ENCODE data around the gene SAXO2. TPM values are rescaled to one million over a fixed set of nuclear protein-coding genes. Genes with fewer than 3 reads are reported as not detected.
"Not testable (repeated sequence)": the region's sequence is repeated elsewhere in the genome, so short reads cannot be mapped to it uniquely, and the experiment has no call there.

The SAXO2 gene
- polyA plus RNA-seq, 3 donors: not detected

GRCh38 chr15:82272154-82272553, 9.5 kb downstream of the SAXO2 start:
- H3K36me3 ChIP-seq (replicated peaks in 1 of 2; ENCODE audit: control insufficient read depth in 1 of 2, insufficient read depth in 2 of 2, low read length in 2 of 2): no peaks in the 10 kb centered on the region
- intact Hi-C loops (cut with micrococcal nuclease): no loop called here

GRCh38 chr15:82275410-82275809, 12.8 kb downstream of the SAXO2 start:
- no peaks in the 10 kb centered on the region for H4K20me1 ChIP-seq (ENCODE audit: insufficient read depth, low read length)
- H3K36me3 ChIP-seq (replicated peaks in 1 of 2; ENCODE audit: control insufficient read depth in 1 of 2, insufficient read depth in 2 of 2, low read length in 2 of 2): no peaks in the 10 kb centered on the region
- no peaks in the 10 kb centered on the region for H3K4me1 ChIP-seq (ENCODE audit: control insufficient read depth in 1 of 2, insufficient read depth in 2 of 2, low read length in 2 of 2)
- no peak overlapping the region for H3K27ac Mint-ChIP-seq
- H3K36me3 Mint-ChIP-seq: no peaks in the 10 kb centered on the region
- H3K9ac ChIP-seq (ENCODE audit: insufficient read depth, low read length, poor library complexity, severe bottlenecking): no peak overlapping the region
- H3K4me1 Mint-ChIP-seq: no peaks in the 10 kb centered on the region
- no peak overlapping the region for H2AFZ ChIP-seq (ENCODE audit: insufficient read depth, low read depth, low read length, poor library complexity, severe bottlenecking)
- H3K27me3 ChIP-seq (ENCODE audit: control insufficient read depth in 2 of 2, insufficient read depth in 2 of 2, low read length in 2 of 2): peaks cover 0 to 2% of the 10 kb centered on the region in 2 donors
- no peak overlapping the region for H3K4me3 ChIP-seq (replicated peaks in 1 of 3; ENCODE audit: low read depth in 2 of 3, low read length in 3 of 3)
- no peak for TF ChIP-seq CTCF (IDR thresholded peaks at IDR 0.05)
- H3K4me2 ChIP-seq (replicated peaks; ENCODE audit: extremely low read depth, low read length, poor library complexity, severe bottlenecking): no peak overlapping the region
- intact Hi-C loops (cut with micrococcal nuclease): no loop called here
- no peak overlapping the region for H3K4me3 Mint-ChIP-seq
- no peaks in the 10 kb centered on the region for H3K79me2 ChIP-seq (ENCODE audit: insufficient read depth, low read length)
- H3K27ac ChIP-seq (ENCODE audit: low read depth in 1 of 2, low read length in 2 of 2): no peak overlapping the region
- H3K27me3 Mint-ChIP-seq (ENCODE audit: low read depth in 3 of 3): peaks cover 0 to 6% (median 0%) of the 10 kb centered on the region in 3 donors
- H3K9me3 Mint-ChIP-seq: peaks cover 0 to 17% (median 6%) of the 10 kb centered on the region in 7 donors
- no peak for DNase-seq
- H3K9me3 ChIP-seq (replicated peaks in 1 of 2; ENCODE audit: control insufficient read depth in 1 of 2, insufficient read depth in 1 of 2, low read length in 2 of 2): no peaks in the 10 kb centered on the region

More at GRCh38 chr15:82272154-82272553, 9.5 kb downstream of the SAXO2 start:
- DNase-seq: no peak
- Mint-ChIP-seq H3K27ac (no peak overlapping the region), H3K9me3 (peaks cover 0 to 17% (median 6%) of the 10 kb centered on the region in 7 donors), H3K27me3 (ENCODE audit: low read depth in 3 of 3) (no peaks in the 10 kb centered on the region), H3K4me1 (no peaks in the 10 kb centered on the region), H3K36me3 (no peaks in the 10 kb centered on the region), H3K4me3 (no peak overlapping the region)
- no peaks in the 10 kb centered on the region for H3K9me3 ChIP-seq (replicated peaks in 1 of 2; ENCODE audit: control insufficient read depth in 1 of 2, insufficient read depth in 1 of 2, low read length in 2 of 2)
- TF ChIP-seq CTCF (IDR thresholded peaks at IDR 0.05): no peak
- no peak overlapping the region for H3K4me3 ChIP-seq (replicated peaks in 1 of 3; ENCODE audit: low read depth in 2 of 3, low read length in 3 of 3)
- H2AFZ ChIP-seq (ENCODE audit: insufficient read depth, low read depth, low read length, poor library complexity, severe bottlenecking): no peak overlapping the region
- no peak overlapping the region for H3K27ac ChIP-seq (ENCODE audit: low read depth in 1 of 2, low read length in 2 of 2)
- H3K4me1 ChIP-seq (ENCODE audit: control insufficient read depth in 1 of 2, insufficient read depth in 2 of 2, low read length in 2 of 2): no peaks in the 10 kb centered on the region
- H3K79me2 ChIP-seq (ENCODE audit: insufficient read depth, low read length): no peaks in the 10 kb centered on the region
- H4K20me1 ChIP-seq (ENCODE audit: insufficient read depth, low read length): no peaks in the 10 kb centered on the region
- no peak overlapping the region for H3K4me2 ChIP-seq (replicated peaks; ENCODE audit: extremely low read depth, low read length, poor library complexity, severe bottlenecking)
- H3K9ac ChIP-seq (ENCODE audit: insufficient read depth, low read length, poor library complexity, severe bottlenecking): no peak overlapping the region
- no peaks in the 10 kb centered on the region for H3K27me3 ChIP-seq (ENCODE audit: control insufficient read depth in 2 of 2, insufficient read depth in 2 of 2, low read length in 2 of 2)
- WGBS (ENCODE audit: insufficient coverage): no CpG with 5 or more reads among the region's 2 CpGs

GRCh38 chr15:82281276-82281675, 18.7 kb downstream of the SAXO2 start:
- H3K9ac ChIP-seq (ENCODE audit: insufficient read depth, low read length, poor library complexity, severe bottlenecking); H3K79me2 ChIP-seq (ENCODE audit: insufficient read depth, low read length); H3K4me1 Mint-ChIP-seq; H3K36me3 ChIP-seq (replicated peaks in 1 of 2; ENCODE audit: control insufficient read depth in 1 of 2, insufficient read depth in 2 of 2, low read length in 2 of 2); H3K27me3 ChIP-seq (ENCODE audit: control insufficient read depth in 2 of 2, insufficient read depth in 2 of 2, low read length in 2 of 2); H3K4me3 Mint-ChIP-seq; H4K20me1 ChIP-seq (ENCODE audit: insufficient read depth, low read length); H3K9me3 Mint-ChIP-seq; H3K36me3 Mint-ChIP-seq; H2AFZ ChIP-seq (ENCODE audit: insufficient read depth, low read depth, low read length, poor library complexity, severe bottlenecking); H3K27ac ChIP-seq (ENCODE audit: low read depth in 1 of 2, low read length in 2 of 2); H3K27me3 Mint-ChIP-seq (ENCODE audit: low read depth in 3 of 3); H3K4me1 ChIP-seq (ENCODE audit: control insufficient read depth in 1 of 2, insufficient read depth in 2 of 2, low read length in 2 of 2); H3K4me3 ChIP-seq (replicated peaks in 1 of 3; ENCODE audit: low read depth in 2 of 3, low read length in 3 of 3); H3K4me2 ChIP-seq (replicated peaks; ENCODE audit: extremely low read depth, low read length, poor library complexity, severe bottlenecking); H3K27ac Mint-ChIP-seq; intact Hi-C loops (cut with micrococcal nuclease); DNase-seq; H3K9me3 ChIP-seq (replicated peaks in 1 of 2; ENCODE audit: control insufficient read depth in 1 of 2, insufficient read depth in 1 of 2, low read length in 2 of 2): not testable (repeated sequence)

- H3K9ac ChIP-seq (ENCODE audit: insufficient read depth, low read length, poor library complexity, severe bottlenecking); H3K27me3 ChIP-seq (ENCODE audit: control insufficient read depth in 2 of 2, insufficient read depth in 2 of 2, low read length in 2 of 2); H3K9me3 Mint-ChIP-seq; DNase-seq; H3K4me3 ChIP-seq (replicated peaks in 1 of 3; ENCODE audit: low read depth in 2 of 3, low read length in 3 of 3); H2AFZ ChIP-seq (ENCODE audit: insufficient read depth, low read depth, low read length, poor library complexity, severe bottlenecking); H3K27ac Mint-ChIP-seq; H3K4me3 Mint-ChIP-seq; H3K4me2 ChIP-seq (replicated peaks; ENCODE audit: extremely low read depth, low read length, poor library complexity, severe bottlenecking); H3K27ac ChIP-seq (ENCODE audit: low read depth in 1 of 2, low read length in 2 of 2); H3K9me3 ChIP-seq (replicated peaks in 1 of 2; ENCODE audit: control insufficient read depth in 1 of 2, insufficient read depth in 1 of 2, low read length in 2 of 2); H3K79me2 ChIP-seq (ENCODE audit: insufficient read depth, low read length); H3K36me3 ChIP-seq (replicated peaks in 1 of 2; ENCODE audit: control insufficient read depth in 1 of 2, insufficient read depth in 2 of 2, low read length in 2 of 2); intact Hi-C loops (cut with micrococcal nuclease); H3K4me1 Mint-ChIP-seq; H3K27me3 Mint-ChIP-seq (ENCODE audit: low read depth in 3 of 3); H4K20me1 ChIP-seq (ENCODE audit: insufficient read depth, low read length); H3K36me3 Mint-ChIP-seq: not testable (repeated sequence)
- H3K4me1 ChIP-seq (ENCODE audit: control insufficient read depth in 1 of 2, insufficient read depth in 2 of 2, low read length in 2 of 2): peaks cover 5 to 11% of the 10 kb centered on the region in 2 donors
- WGBS (ENCODE audit: insufficient coverage): 95% methylated on average over 2 of the region's 4 CpGs
These were observed 19.8 kb downstream of the SAXO2 start for GRCh38 chr15:82282386-82282785.
